HG02678 (cell line): ENCODE results near the gene ZMYND10.

Source experiments
- ATAC-seq: cut with Tn5 transposase; IDR thresholded peaks from one replicate; pipeline ENCODE4 v1.9.1; 2021; ENCODE audit warnings: mild to moderate bottlenecking, moderate library complexity; ENCODE audit not compliant: unreplicated experiment

The ZMYND10 gene

GRCh38 chr3:50292159-50293078 lies 53.1 kb downstream of the ZMYND10 start, which contains the start of gene IFRD2:
IFRD2 (minus strand) TSS chr3:50292429; CDS start chr3:50292274, 155 bp downstream.
- ATAC-seq = peak; percentile 97
